Measurements from ENCODE around the gene REEP3. TPM values are rescaled to one million over a fixed set of nuclear protein-coding genes. Genes with fewer than 3 reads are reported as not detected.
"Not testable (repeated sequence)": the region's sequence is repeated elsewhere in the genome, so short reads cannot be mapped to it uniquely, and the experiment has no call there.

Gene REEP3
- total RNA-seq, 4 donors from 2014 or later, result 11.6 to 67.1 (median 44.0) TPM

DNA sequence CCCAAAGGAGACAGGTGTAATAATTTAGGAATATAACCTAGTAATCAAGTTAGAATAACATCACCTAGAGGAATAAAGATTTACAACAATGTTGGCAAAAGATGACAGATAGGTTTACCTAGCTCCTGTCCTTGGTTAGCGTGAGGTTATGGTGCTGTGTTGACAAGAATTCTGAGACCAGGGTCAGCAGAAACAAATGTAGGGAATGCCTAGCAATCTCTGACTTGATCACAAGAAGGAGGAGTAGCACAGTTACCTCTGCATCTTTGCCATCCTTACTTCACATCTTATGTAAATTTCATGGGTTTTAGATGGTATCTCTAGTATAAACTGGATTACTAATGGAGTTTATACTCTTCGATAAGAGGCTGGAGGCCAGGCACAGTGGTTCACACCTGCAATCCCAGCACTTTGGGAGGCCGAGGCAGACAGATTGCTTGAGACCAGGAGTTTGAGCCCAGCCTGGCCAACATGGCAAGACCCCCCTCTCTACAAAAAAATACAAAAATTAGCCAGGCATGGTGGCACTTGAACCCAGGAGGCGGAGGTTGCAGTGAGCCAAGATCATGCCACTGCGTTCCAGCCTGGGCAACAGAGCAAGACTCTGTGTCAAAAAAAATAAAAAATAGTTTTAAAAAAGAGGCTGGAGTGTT is 37.1 kb downstream of the REEP3 start:
- H3K9me3 ChIP-seq, result no peaks in the 10 kb centered on the region
- no peaks in the 10 kb centered on the region for H3K27me3 ChIP-seq
- no peaks in the 10 kb centered on the region for H3K36me3 ChIP-seq
- H3K4me3 ChIP-seq, result no peak overlapping the region
- TF ChIP-seq, protein P1, sequence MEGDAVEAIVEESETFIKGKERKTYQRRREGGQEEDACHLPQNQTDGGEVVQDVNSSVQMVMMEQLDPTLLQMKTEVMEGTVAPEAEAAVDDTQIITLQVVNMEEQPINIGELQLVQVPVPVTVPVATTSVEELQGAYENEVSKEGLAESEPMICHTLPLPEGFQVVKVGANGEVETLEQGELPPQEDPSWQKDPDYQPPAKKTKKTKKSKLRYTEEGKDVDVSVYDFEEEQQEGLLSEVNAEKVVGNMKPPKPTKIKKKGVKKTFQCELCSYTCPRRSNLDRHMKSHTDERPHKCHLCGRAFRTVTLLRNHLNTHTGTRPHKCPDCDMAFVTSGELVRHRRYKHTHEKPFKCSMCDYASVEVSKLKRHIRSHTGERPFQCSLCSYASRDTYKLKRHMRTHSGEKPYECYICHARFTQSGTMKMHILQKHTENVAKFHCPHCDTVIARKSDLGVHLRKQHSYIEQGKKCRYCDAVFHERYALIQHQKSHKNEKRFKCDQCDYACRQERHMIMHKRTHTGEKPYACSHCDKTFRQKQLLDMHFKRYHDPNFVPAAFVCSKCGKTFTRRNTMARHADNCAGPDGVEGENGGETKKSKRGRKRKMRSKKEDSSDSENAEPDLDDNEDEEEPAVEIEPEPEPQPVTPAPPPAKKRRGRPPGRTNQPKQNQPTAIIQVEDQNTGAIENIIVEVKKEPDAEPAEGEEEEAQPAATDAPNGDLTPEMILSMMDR (IDR thresholded peaks at IDR 0.05), result no peak
- TF ChIP-seq POLR2A (IDR thresholded peaks at IDR 0.05), result no peak
- no peak for DNase-seq
- no peak overlapping the region for H3K27ac ChIP-seq
- no peaks in the 10 kb centered on the region for H3K4me1 ChIP-seq

DNA sequence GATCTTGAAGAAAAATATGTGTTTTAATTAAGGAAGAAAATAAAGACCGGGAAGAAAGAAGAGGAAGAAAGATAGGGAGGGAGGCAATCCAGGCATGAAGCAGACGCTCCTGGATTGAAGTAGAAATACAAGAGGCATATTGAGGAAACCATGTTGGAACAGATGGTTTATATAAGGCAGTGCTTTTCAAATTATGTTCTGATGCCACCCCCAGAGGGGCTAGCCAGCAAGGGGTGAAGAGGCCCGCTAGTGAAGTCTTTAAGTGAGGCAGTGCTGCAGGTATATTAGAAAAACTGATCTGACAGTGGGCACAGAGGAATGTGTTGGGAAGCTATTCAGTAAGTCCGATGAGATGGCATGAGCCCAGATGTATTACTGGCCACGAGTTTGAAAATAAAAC is 40.1 kb downstream of the REEP3 start:
- H3K4me1 ChIP-seq, result no peaks in the 10 kb centered on the region
- H3K27me3 ChIP-seq, result no peaks in the 10 kb centered on the region
- no peaks in the 10 kb centered on the region for H3K9me3 ChIP-seq
- no peak overlapping the region for H3K27ac ChIP-seq
- no peaks in the 10 kb centered on the region for H3K36me3 ChIP-seq
- DNase-seq, result no peak
- no peak overlapping the region for H3K4me3 ChIP-seq
- TF ChIP-seq, protein P1 (IDR thresholded peaks at IDR 0.05), result no peak
- TF ChIP-seq POLR2A (IDR thresholded peaks at IDR 0.05), result no peak

DNA sequence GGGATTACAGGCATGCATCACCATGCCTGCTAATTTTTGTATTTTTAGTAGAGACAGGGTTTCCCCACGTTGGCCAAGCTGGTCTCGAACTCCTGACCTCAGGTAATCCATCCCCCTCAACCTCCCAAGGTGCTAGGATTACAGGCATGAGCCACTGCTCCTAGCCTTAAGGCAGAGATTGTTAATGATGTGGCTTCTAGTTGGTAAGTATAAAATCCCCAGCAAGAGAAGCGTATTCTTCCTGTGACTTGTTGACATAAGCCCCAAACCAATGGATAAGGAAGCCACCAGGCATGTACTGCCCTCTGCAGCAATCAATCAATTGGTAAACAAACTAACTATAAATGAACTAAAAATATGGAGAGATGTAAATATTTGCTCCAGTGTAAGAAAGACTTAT is 41.2 kb downstream of the REEP3 start:
- H3K4me1 ChIP-seq, result no peaks in the 10 kb centered on the region
- TF ChIP-seq POLR2A (IDR thresholded peaks at IDR 0.05), result no peak
- TF ChIP-seq, protein P1 (IDR thresholded peaks at IDR 0.05), result no peak
- no peak overlapping the region for H3K4me3 ChIP-seq
- no peaks in the 10 kb centered on the region for H3K36me3 ChIP-seq
- no peak overlapping the region for H3K27ac ChIP-seq
- no peak for DNase-seq
- no peaks in the 10 kb centered on the region for H3K9me3 ChIP-seq
- H3K27me3 ChIP-seq, result no peaks in the 10 kb centered on the region

DNA sequence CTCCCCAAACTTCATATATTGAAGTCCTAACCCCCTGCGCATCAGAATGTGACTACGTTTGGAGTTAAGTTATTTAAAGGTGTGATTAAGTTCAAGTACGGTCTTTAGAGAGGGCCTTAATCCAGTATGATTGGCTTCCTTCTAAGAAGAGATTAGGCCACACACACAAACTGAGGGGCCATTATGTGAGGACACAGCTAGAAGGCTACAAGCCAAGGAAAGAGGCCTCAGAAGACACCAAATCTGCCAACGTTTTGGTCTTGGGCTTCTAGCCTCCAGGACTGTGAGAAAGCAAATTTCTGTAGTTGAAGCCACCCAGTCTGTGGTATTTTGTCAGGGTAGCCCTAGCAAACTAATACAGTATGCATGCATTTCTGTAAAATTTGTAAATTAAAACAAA is 41.7 kb downstream of the REEP3 start:
- Histone ChIP-seq H3K27ac (no peak overlapping the region), H3K9me3 (no peaks in the 10 kb centered on the region), H3K4me1 (no peaks in the 10 kb centered on the region), H3K27me3 (no peaks in the 10 kb centered on the region), H3K4me3 (no peak overlapping the region), H3K36me3 (no peaks in the 10 kb centered on the region)
- DNase-seq, result no peak
- no peak for TF ChIP-seq POLR2A (IDR thresholded peaks at IDR 0.05)
- TF ChIP-seq, protein P1 (IDR thresholded peaks at IDR 0.05), result no peak

DNA sequence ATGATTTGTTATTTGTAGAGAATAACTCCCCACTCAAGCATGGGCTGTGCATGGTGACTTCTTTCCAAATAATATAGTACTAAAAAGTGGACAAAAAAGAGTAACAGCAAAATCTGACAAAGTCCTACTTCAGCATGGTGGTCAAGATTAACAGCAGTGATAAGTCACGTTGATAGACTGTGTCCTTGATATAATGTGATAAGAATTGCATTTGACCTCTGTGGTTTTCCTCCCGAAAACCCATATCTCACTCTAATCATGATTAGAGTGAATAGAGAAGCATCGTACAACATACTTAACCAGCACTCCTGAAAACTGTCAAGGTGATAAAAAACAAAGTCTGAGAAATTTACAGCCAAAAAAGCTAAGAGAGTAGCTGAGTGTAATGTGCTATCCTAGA is 42.4 kb downstream of the REEP3 start:
- TF ChIP-seq, protein P1 (IDR thresholded peaks at IDR 0.05), result no peak
- no peak for TF ChIP-seq POLR2A (IDR thresholded peaks at IDR 0.05)

DNA sequence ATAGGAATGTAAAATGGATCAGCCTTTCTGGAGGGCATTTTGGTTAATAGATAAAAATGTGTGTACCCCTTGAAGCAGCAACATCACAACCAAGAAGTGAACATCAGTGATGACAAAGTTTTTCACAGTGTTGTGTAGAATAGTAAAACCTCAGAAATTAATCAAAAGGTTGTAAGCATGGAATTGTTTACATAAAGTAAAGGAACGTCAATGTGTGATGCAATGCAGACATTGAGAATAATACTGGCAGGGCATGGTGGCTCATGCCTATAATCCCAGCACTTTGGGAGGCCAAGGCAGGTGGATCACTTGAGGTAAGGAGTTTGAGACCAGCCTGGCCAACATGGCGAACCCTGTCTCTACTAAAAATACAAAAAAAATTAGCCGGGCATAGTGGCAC is 43.5 kb downstream of the REEP3 start:
- H3K4me3 ChIP-seq, H3K36me3 ChIP-seq, DNase-seq, H3K9me3 ChIP-seq, H3K27me3 ChIP-seq, H3K4me1 ChIP-seq, H3K27ac ChIP-seq: not testable (repeated sequence)

More for the DNA sequence above, 42.4 kb downstream of the REEP3 start:
- Histone ChIP-seq H3K4me3 (no peak overlapping the region), H3K4me1 (no peaks in the 10 kb centered on the region), H3K36me3 (no peaks in the 10 kb centered on the region), H3K27ac (no peak overlapping the region), H3K9me3 (no peaks in the 10 kb centered on the region), H3K27me3 (no peaks in the 10 kb centered on the region)
- DNase-seq, result no peak

Measured in Peyer's patch (tissue), 4 donors.